Liver (tissue), 9 donors: ENCODE results near the gene PHF20. TPM values are rescaled to one million over a fixed set of nuclear protein-coding genes. Genes with fewer than 3 reads are reported as not detected.

ENCODE experiments used
- DNase-seq: peaks from one replicate; pipeline ENCODE4 v3.0.0-alpha.2; 2017; ENCODE audit warnings: low spot score
- H3K27ac ChIP-seq, 2 donors: one replicate each; pipeline ENCODE4 v1.7.0; 2013; ENCODE audit warnings: inconsistent platforms in 2 of 2, low read length in 2 of 2, control low read depth in 1 of 2, low read depth in 1 of 2, mild to moderate bottlenecking in 1 of 2
- H3K27me3 ChIP-seq, 4 donors: one replicate each; pipeline versions ENCODE4 v1.6.1 to v1.7.0; 2013; ENCODE audit warnings: low read length in 3 of 4, inconsistent platforms in 1 of 4, mild to moderate bottlenecking in 1 of 4, moderate library complexity in 1 of 4; ENCODE audit not compliant: control insufficient read depth in 4 of 4, insufficient read depth in 4 of 4
- H3K36me3 ChIP-seq, 4 donors: one replicate each; pipeline versions ENCODE4 v1.6.1 to v1.7.0; 2013; ENCODE audit warnings: low read length in 3 of 4, mild to moderate bottlenecking in 3 of 4, low read depth in 1 of 4, moderate library complexity in 1 of 4; ENCODE audit not compliant: control insufficient read depth in 4 of 4, insufficient read depth in 3 of 4
- H3K4me1 ChIP-seq, 4 donors: one replicate each; pipeline versions ENCODE4 v1.6.1 to v1.7.0; 2013; ENCODE audit warnings: low read length in 3 of 4, mild to moderate bottlenecking in 3 of 4, moderate library complexity in 1 of 4; ENCODE audit not compliant: control insufficient read depth in 4 of 4, insufficient read depth in 4 of 4
- H3K4me3 ChIP-seq, 3 donors: one replicate each; pipeline versions ENCODE4 v1.6.1 to v1.7.0; 2013; ENCODE audit warnings: low read length in 3 of 3, control low read depth in 1 of 3, low read depth in 1 of 3, mild to moderate bottlenecking in 1 of 3
- H3K9ac ChIP-seq, 2 donors: one replicate each; pipeline ENCODE4 v1.7.0; 2013; ENCODE audit warnings: low read length in 2 of 2, mild to moderate bottlenecking in 2 of 2, moderate library complexity in 2 of 2, control low read depth in 1 of 2, low read depth in 1 of 2
- H3K9me3 ChIP-seq, 4 donors: one replicate each; pipeline versions ENCODE4 v1.6.1 to v1.7.0; 2013; ENCODE audit warnings: low read length in 3 of 4; ENCODE audit not compliant: control insufficient read depth in 4 of 4
- ATF3 ChIP-seq: IDR thresholded peaks from 2 replicates; pipeline ENCODE4 v1.6.1; 2016; ENCODE audit warnings: antibody characterized with exemption
- EGR1 ChIP-seq, 2 donors: IDR thresholded peaks; 2 replicates each; pipeline ENCODE4 v1.6.1; 2016 to 2018; ENCODE audit warnings: antibody characterized with exemption in 2 of 2, low read depth in 2 of 2
- FOXA2 ChIP-seq: IDR thresholded peaks from 2 replicates; pipeline ENCODE4 v1.6.1; 2016; ENCODE audit warnings: antibody characterized with exemption
- GABPA ChIP-seq, 2 donors: IDR thresholded peaks in 1 of 2; conservative IDR thresholded peaks in 1 of 2; 2 replicates each; pipeline ENCODE4 v1.6.1; 2016; ENCODE audit warnings: antibody characterized with exemption in 2 of 2, mild to moderate bottlenecking in 1 of 2, moderate library complexity in 1 of 2
- HNF4A ChIP-seq, 2 donors: conservative IDR thresholded peaks; 2 replicates each; pipeline ENCODE4 v1.6.1; 2016; ENCODE audit warnings: antibody characterized with exemption in 2 of 2, mild to moderate bottlenecking in 2 of 2
- HNF4G ChIP-seq: IDR thresholded peaks from 2 replicates; pipeline ENCODE4 v1.6.1; 2016; ENCODE audit warnings: antibody characterized with exemption
- MAX ChIP-seq: IDR thresholded peaks from 2 replicates; pipeline ENCODE4 v1.6.1; 2016; ENCODE audit warnings: antibody characterized with exemption
- NR2F2 ChIP-seq: IDR thresholded peaks from 2 replicates; pipeline ENCODE4 v1.6.1; 2016; ENCODE audit warnings: antibody characterized with exemption
- REST ChIP-seq: IDR thresholded peaks from 2 replicates; pipeline ENCODE4 v1.6.1; 2016; ENCODE audit warnings: antibody characterized with exemption, mild to moderate bottlenecking
- SP1 ChIP-seq: IDR thresholded peaks from 2 replicates; pipeline ENCODE4 v1.6.1; 2018; ENCODE audit warnings: antibody characterized with exemption, mild to moderate bottlenecking
- YY1 ChIP-seq: IDR thresholded peaks from 2 replicates; pipeline ENCODE4 v1.6.1; 2016; ENCODE audit warnings: antibody characterized with exemption, mild to moderate bottlenecking
- ZBTB33 ChIP-seq: IDR thresholded peaks from 2 replicates; pipeline ENCODE4 v1.6.1; 2016; ENCODE audit warnings: antibody characterized with exemption
- WGBS: extraction: QIAGEN DNeasy Blood & Tissue Kit; methylation state at CpG from one replicate; pipeline ENCODE4 v1.1.7; 2013; 5-methylcytosine and 5-hydroxymethylcytosine counted together
- polyA plus RNA-seq, 2 donors: library from polyadenylated mRNA; stranded (reverse) in 1 of 2; unstranded in 1 of 2; fragments of 200-250 nt in 1 of 2; fragments of >200 nt in 1 of 2; fragmentation: Nextera tagmentation in 1 of 2; extraction: Ambion mirVana in 1 of 2; gene quantifications; one replicate each; pipeline versions ENCODE4 v1.2.1 to v1.2.3, GENCODE V29; 2013 to 2015
- total RNA-seq, 2 donors: library from RNA; depleted of rRNA; stranded (reverse); fragments of >200 nt; gene quantifications; one replicate each; pipeline ENCODE4 v1.2.3, GENCODE V29; 2014
- donor health status: healthy.
- donor health status: healthy.
- donor health status: healthy.
- donor health status: healthy.
- donor health status: healthy.

Gene PHF20
- total and polyA plus RNA-seq, 4 donors: 5.1 to 11.7 (median 10.3) TPM

- H3K9me3 ChIP-seq: no peaks in the 10 kb centered on the region
- H3K4me3 ChIP-seq: no peak overlapping the region
- 91% methylated on average over 2 of the region's 2 CpGs for WGBS
- no peaks in the 10 kb centered on the region for H3K36me3 ChIP-seq
- DNase-seq: no peak
- no peak overlapping the region for H3K27ac ChIP-seq
- H3K27me3 ChIP-seq: no peaks in the 10 kb centered on the region
- no peak overlapping the region for H3K9ac ChIP-seq
- peaks cover 0 to 3% (median 1%) of the 10 kb centered on the region in 4 donors for H3K4me1 ChIP-seq
- TF ChIP-seq MAX (no peak), HNF4A (conservative IDR thresholded peaks at IDR 0.05) (no peak), FOXA2 (no peak), GABPA (IDR thresholded peaks at IDR 0.05 in 1 of 2, conservative IDR thresholded peaks at IDR 0.05 in 1 of 2) (no peak), YY1 (no peak), SP1 (no peak), REST (no peak), ZBTB33 (no peak), NR2F2 (no peak)
These were observed 60.2 kb downstream of the PHF20 start for GRCh38 chr20:35831971-35832370.

- TF ChIP-seq YY1 (no peak), EGR1 (IDR thresholded peaks at IDR 0.05; ENCODE audit: low read depth in 2 of 2) (no peak)
- no peak for DNase-seq
- Histone ChIP-seq H3K27ac (no peak overlapping the region), H3K4me1 (peaks cover 0 to 3% (median 1%) of the 10 kb centered on the region in 4 donors), H3K9me3 (no peaks in the 10 kb centered on the region), H3K27me3 (no peaks in the 10 kb centered on the region), H3K4me3 (no peak overlapping the region), H3K36me3 (no peaks in the 10 kb centered on the region), H3K9ac (no peak overlapping the region)
- 96% methylated on average over 1 of the region's 1 CpG for WGBS
These were observed 61.4 kb downstream of the PHF20 start for GRCh38 chr20:35833241-35833640.

- 93% methylated on average over 6 of the region's 6 CpGs for WGBS
- DNase-seq: no peak
- Histone ChIP-seq H3K36me3 (peaks cover 0 to 5% (median 4%) of the 10 kb centered on the region in 4 donors), H3K27ac (no peak overlapping the region), H3K4me3 (no peak overlapping the region), H3K27me3 (no peaks in the 10 kb centered on the region), H3K4me1 (peaks cover 0 to 3% (median 1%) of the 10 kb centered on the region in 4 donors), H3K9me3 (peaks cover 0 to 5% (median 2%) of the 10 kb centered on the region in 4 donors), H3K9ac (no peak overlapping the region)
- TF ChIP-seq YY1: no peak
- no peak for TF ChIP-seq HNF4G
- TF ChIP-seq ATF3: no peak
- TF ChIP-seq REST: no peak
- no peak for TF ChIP-seq ZBTB33
These were observed 65.9 kb downstream of the PHF20 start for GRCh38 chr20:35837577-35838195.
